ENCODE results near the gene SH3BP4. TPM values are rescaled to one million over a fixed set of nuclear protein-coding genes. Genes with fewer than 3 reads are reported as not detected.

The SH3BP4 gene
- total RNA-seq, 1 donor from 2014 or later: 67.6 TPM

- no peak overlapping the region for H3K4me3 ChIP-seq (ENCODE audit: low read depth, low read length)
- no peak for DNase-seq (ENCODE audit: low read depth)
- TF ChIP-seq CTCF (conservative IDR thresholded peaks at IDR 0.05; ENCODE audit: low read depth, low read length): no peak
These were observed 54.6 kb downstream of the SH3BP4 start for GRCh38 chr2:235006461-235006860.

GRCh38 chr2:235006986-235007385 lies 55.2 kb downstream of the SH3BP4 start:
- no peak for TF ChIP-seq CTCF (conservative IDR thresholded peaks at IDR 0.05; ENCODE audit: low read depth, low read length)
- no peak for DNase-seq (ENCODE audit: low read depth)
- no peak overlapping the region for H3K4me3 ChIP-seq (ENCODE audit: low read depth, low read length)

GRCh38 chr2:235007664-235008457 lies 56.0 kb downstream of the SH3BP4 start:
- no peak overlapping the region for H3K4me3 ChIP-seq (ENCODE audit: low read depth, low read length)
- no peak for TF ChIP-seq CTCF (conservative IDR thresholded peaks at IDR 0.05; ENCODE audit: low read depth, low read length)
- no peak for DNase-seq (ENCODE audit: low read depth)

GRCh38 chr2:235008584-235009044 lies 56.8 kb downstream of the SH3BP4 start:
- no peak for TF ChIP-seq CTCF (conservative IDR thresholded peaks at IDR 0.05; ENCODE audit: low read depth, low read length)
- no peak for DNase-seq (ENCODE audit: low read depth)
- no peak overlapping the region for H3K4me3 ChIP-seq (ENCODE audit: low read depth, low read length)

- no peak for TF ChIP-seq CTCF (conservative IDR thresholded peaks at IDR 0.05; ENCODE audit: low read depth, low read length)
- no peak overlapping the region for H3K4me3 ChIP-seq (ENCODE audit: low read depth, low read length)
- DNase-seq (ENCODE audit: low read depth): no peak
These were observed 57.3 kb downstream of the SH3BP4 start for GRCh38 chr2:235009081-235009480.

- no peak overlapping the region for H3K4me3 ChIP-seq (ENCODE audit: low read depth, low read length)
- no peak for DNase-seq (ENCODE audit: low read depth)
- TF ChIP-seq CTCF (conservative IDR thresholded peaks at IDR 0.05; ENCODE audit: low read depth, low read length): no peak
These were observed 58.4 kb downstream of the SH3BP4 start for GRCh38 chr2:235010117-235010714.

GRCh38 chr2:235011607-235011928 lies 59.8 kb downstream of the SH3BP4 start:
- H3K4me3 ChIP-seq (ENCODE audit: low read depth, low read length): no peak overlapping the region
- no peak for DNase-seq (ENCODE audit: low read depth)
- TF ChIP-seq CTCF (conservative IDR thresholded peaks at IDR 0.05; ENCODE audit: low read depth, low read length): no peak

All from epithelial cell of proximal tubule (primary cell).